Esophagus muscularis mucosa (tissue), 4 donors: Measurements from ENCODE around the gene CD244.

Source experiments
- EP300 ChIP-seq: sonication (generic); formaldehyde crosslinking; IDR thresholded peaks from one replicate; pipeline ENCODE4 v1.6.1; 2017; ENCODE audit warnings: antibody characterized with exemption
- POLR2A ChIP-seq: fragments of 450-650 bp; IDR thresholded peaks from one replicate; pipeline ENCODE4 v1.6.1; 2017; ENCODE audit warnings: antibody characterized with exemption, moderate library complexity, mild to moderate bottlenecking, low read depth
- POLR2AphosphoS5 ChIP-seq, 2 donors: sonication (generic); formaldehyde crosslinking; IDR thresholded peaks; one replicate each; pipeline ENCODE4 v1.6.1; 2017; ENCODE audit warnings: antibody characterized with exemption in 2 of 2
- TF ChIP-seq, protein P1 (sequence below), 3 experiments: fragments of 200-600 bp in 2 of 3; fragments of 450-650 bp in 1 of 3; sonication (generic) in 2 of 3; IDR thresholded peaks; one replicate each; pipeline ENCODE4 v1.5.1; 2017 to 2019; ENCODE audit warnings: antibody characterized with exemption in 3 of 3, mild to moderate bottlenecking in 2 of 3, moderate library complexity in 1 of 3

DNA sequence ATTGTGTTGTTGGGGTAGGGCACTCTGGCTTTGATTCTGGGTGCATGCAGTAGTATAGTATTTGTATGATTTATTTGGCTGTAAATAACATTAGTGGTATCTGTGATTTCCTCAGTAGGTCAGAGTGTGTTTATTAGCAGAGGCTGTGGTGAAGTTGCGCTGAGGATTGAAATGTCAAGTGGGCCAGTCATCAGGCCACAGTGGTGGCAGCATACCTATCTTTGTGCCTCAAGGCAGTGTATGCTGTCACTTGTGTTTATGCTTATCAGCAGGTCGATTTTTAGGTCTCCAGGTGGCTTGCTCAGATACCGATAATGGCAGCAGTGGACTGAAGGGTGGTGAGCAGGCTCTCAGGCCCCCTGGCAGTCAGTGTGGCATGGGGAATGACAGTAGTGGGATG lies 55.4 kb downstream of the CD244 start:
- TF ChIP-seq, protein P1, sequence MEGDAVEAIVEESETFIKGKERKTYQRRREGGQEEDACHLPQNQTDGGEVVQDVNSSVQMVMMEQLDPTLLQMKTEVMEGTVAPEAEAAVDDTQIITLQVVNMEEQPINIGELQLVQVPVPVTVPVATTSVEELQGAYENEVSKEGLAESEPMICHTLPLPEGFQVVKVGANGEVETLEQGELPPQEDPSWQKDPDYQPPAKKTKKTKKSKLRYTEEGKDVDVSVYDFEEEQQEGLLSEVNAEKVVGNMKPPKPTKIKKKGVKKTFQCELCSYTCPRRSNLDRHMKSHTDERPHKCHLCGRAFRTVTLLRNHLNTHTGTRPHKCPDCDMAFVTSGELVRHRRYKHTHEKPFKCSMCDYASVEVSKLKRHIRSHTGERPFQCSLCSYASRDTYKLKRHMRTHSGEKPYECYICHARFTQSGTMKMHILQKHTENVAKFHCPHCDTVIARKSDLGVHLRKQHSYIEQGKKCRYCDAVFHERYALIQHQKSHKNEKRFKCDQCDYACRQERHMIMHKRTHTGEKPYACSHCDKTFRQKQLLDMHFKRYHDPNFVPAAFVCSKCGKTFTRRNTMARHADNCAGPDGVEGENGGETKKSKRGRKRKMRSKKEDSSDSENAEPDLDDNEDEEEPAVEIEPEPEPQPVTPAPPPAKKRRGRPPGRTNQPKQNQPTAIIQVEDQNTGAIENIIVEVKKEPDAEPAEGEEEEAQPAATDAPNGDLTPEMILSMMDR (IDR thresholded peaks at IDR 0.05), result no peak
- TF ChIP-seq POLR2A (no peak), POLR2AphosphoS5 (IDR thresholded peaks at IDR 0.05) (no peak), EP300 (no peak)
